ENCODE results near the gene SEC16B.

GRCh38 chr1:177912991-177913390 lies 56.9 kb downstream of the SEC16B start:
- TF ChIP-seq CTCF (IDR thresholded peaks at IDR 0.05; ENCODE audit: low read depth, low read length, missing input control) (no peak), FOXA1 (IDR thresholded peaks at IDR 0.05) (peak; percentile 52), GABPA (IDR thresholded peaks at IDR 0.05 in 1 of 2, conservative IDR thresholded peaks at IDR 0.05 in 1 of 2) (no peak), ZBTB33 (IDR thresholded peaks at IDR 0.05) (no peak), TAF1 (conservative IDR thresholded peaks at IDR 0.05) (no peak), YY1 (IDR thresholded peaks at IDR 0.05) (peak; percentile 52), EGR1 (IDR thresholded peaks at IDR 0.05; ENCODE audit: low read depth in 2 of 2) (no peak), SP1 (IDR thresholded peaks at IDR 0.05) (peak; percentile 49), RAD21 (IDR thresholded peaks at IDR 0.05) (peak; percentile 26 to 48)

Data from liver (tissue), 3 donors.